Ishikawa (cell line): ENCODE measurements around the gene SLC16A2.

Experiments used
- CEBPB ChIP-seq: IDR thresholded peaks from 2 replicates; pipeline ENCODE4 v1.6.1; 2012
- CREB1 ChIP-seq: IDR thresholded peaks from 2 replicates; pipeline ENCODE4 v1.6.1; 2012; ENCODE audit warnings: low read depth
- EGR1 ChIP-seq: IDR thresholded peaks from 2 replicates; pipeline ENCODE4 v1.6.1; 2012
- EP300 ChIP-seq: IDR thresholded peaks from 2 replicates; pipeline ENCODE4 v1.6.1; 2012; ENCODE audit warnings: borderline replicate concordance
- FOXM1 ChIP-seq: IDR thresholded peaks from 2 replicates; pipeline ENCODE4 v1.6.1; 2012; ENCODE audit warnings: low read depth, borderline replicate concordance
- NFIC ChIP-seq: IDR thresholded peaks from 2 replicates; pipeline ENCODE4 v1.6.1; 2012
- RAD21 ChIP-seq: IDR thresholded peaks from 2 replicates; pipeline ENCODE4 v1.6.1; 2012; ENCODE audit warnings: low read depth
- TAF1 ChIP-seq: IDR thresholded peaks from 2 replicates; pipeline ENCODE4 v1.6.1; 2012; ENCODE audit warnings: low read depth, mild to moderate bottlenecking
- TCF12 ChIP-seq: IDR thresholded peaks from 2 replicates; pipeline ENCODE4 v1.6.1; 2012; ENCODE audit warnings: low read depth
- TEAD4 ChIP-seq: IDR thresholded peaks from 2 replicates; pipeline ENCODE4 v1.6.1; 2012
- YY1 ChIP-seq: IDR thresholded peaks from 2 replicates; pipeline ENCODE4 v1.6.1; 2012; ENCODE audit warnings: low read depth
- ZBTB7A ChIP-seq: IDR thresholded peaks from 2 replicates; pipeline ENCODE4 v1.6.1; 2012; ENCODE audit warnings: low read depth
- TF ChIP-seq, protein P1 (sequence below): IDR thresholded peaks from 2 replicates; pipeline ENCODE4 v1.6.1; 2012; ENCODE audit warnings: low read depth, mild to moderate bottlenecking
- TF ChIP-seq, protein P2 (sequence below): IDR thresholded peaks from 2 replicates; pipeline ENCODE4 v1.6.1; 2012
- TF ChIP-seq, protein P3 (sequence below): IDR thresholded peaks from 2 replicates; pipeline ENCODE4 v1.6.1; 2012

Gene SLC16A2

DNA sequence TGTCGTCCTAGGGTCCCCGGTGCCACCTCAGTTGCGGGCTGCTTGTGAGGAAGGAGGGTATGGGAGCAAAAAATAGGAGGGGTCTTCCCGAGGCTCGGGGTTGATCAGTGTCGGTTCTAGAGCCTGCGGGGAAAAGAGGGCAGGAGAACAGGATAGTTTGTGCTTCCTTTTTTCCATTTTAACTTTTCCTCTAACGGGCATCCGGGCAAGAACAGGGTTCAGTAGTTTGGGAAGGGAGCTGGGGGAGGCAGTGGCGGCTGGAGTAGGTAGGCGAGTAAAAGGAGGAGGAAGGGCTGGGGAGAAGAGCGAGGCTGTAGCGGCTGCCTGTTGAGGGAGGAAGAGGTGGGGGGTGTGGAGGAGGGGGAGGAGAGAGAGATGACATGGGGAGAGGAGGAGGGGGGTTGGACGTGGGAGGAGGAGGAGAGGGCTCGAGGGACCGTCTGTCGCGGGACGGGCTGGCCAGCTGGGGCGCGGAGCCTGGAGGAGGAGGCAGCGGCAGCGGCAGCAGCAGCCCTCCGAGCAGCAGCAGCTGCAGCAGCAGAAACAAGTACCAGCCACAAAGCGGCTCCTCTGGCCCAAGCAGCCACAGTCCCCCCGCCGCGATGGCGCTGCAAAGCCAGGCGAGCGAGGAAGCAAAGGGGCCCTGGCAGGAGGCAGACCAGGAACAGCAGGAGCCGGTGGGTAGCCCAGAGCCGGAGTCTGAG is at the start of gene SLC16A2:
TSS of gene SLC16A2 (plus strand) at position 458 of the 704 bp plus-strand sequence. CDS start at position 603, 145 bp downstream.
- TF ChIP-seq EP300: no peak
- no peak for TF ChIP-seq TCF12
- TF ChIP-seq, protein P1, sequence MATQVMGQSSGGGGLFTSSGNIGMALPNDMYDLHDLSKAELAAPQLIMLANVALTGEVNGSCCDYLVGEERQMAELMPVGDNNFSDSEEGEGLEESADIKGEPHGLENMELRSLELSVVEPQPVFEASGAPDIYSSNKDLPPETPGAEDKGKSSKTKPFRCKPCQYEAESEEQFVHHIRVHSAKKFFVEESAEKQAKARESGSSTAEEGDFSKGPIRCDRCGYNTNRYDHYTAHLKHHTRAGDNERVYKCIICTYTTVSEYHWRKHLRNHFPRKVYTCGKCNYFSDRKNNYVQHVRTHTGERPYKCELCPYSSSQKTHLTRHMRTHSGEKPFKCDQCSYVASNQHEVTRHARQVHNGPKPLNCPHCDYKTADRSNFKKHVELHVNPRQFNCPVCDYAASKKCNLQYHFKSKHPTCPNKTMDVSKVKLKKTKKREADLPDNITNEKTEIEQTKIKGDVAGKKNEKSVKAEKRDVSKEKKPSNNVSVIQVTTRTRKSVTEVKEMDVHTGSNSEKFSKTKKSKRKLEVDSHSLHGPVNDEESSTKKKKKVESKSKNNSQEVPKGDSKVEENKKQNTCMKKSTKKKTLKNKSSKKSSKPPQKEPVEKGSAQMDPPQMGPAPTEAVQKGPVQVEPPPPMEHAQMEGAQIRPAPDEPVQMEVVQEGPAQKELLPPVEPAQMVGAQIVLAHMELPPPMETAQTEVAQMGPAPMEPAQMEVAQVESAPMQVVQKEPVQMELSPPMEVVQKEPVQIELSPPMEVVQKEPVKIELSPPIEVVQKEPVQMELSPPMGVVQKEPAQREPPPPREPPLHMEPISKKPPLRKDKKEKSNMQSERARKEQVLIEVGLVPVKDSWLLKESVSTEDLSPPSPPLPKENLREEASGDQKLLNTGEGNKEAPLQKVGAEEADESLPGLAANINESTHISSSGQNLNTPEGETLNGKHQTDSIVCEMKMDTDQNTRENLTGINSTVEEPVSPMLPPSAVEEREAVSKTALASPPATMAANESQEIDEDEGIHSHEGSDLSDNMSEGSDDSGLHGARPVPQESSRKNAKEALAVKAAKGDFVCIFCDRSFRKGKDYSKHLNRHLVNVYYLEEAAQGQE: no peak
- no peak for TF ChIP-seq RAD21
- no peak for TF ChIP-seq TAF1
- TF ChIP-seq, protein P2, sequence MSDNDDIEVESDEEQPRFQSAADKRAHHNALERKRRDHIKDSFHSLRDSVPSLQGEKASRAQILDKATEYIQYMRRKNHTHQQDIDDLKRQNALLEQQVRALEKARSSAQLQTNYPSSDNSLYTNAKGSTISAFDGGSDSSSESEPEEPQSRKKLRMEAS: no peak
- TF ChIP-seq ZBTB7A: no peak
- TF ChIP-seq CREB1: no peak
- TF ChIP-seq YY1: no peak
- TF ChIP-seq TEAD4: no peak
- TF ChIP-seq, protein P3, sequence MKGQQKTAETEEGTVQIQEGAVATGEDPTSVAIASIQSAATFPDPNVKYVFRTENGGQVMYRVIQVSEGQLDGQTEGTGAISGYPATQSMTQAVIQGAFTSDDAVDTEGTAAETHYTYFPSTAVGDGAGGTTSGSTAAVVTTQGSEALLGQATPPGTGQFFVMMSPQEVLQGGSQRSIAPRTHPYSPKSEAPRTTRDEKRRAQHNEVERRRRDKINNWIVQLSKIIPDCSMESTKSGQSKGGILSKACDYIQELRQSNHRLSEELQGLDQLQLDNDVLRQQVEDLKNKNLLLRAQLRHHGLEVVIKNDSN: no peak
- TF ChIP-seq NFIC: no peak
- TF ChIP-seq EGR1: no peak
- TF ChIP-seq CEBPB: no peak
- no peak for TF ChIP-seq FOXM1

DNA sequence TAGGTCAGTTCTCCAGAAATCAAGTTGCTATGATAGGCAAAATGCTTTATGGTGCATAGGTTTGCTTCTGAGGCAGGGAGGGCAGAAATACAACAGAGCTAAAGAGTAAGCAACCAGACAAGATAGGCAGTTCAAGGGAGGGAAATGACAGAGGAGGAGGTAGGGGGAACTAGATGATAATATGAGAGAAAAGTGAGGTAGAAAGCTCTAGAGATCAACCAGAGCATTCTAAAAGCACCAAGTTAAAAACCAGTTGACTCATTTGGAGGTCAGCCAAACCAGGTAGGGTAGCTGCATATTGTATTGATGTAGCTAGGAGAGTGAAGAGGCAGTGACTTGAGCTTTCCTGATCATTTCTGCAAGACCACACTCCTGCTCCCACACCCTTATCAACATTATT is 49.0 kb upstream of the SLC16A2 start:
- TF ChIP-seq, protein P1: no peak
- TF ChIP-seq TCF12 (no peak), EGR1 (no peak), CREB1 (no peak), NFIC (no peak), YY1 (no peak), RAD21 (no peak), CEBPB (no peak), EP300 (no peak), TEAD4 (no peak), ZBTB7A (no peak), FOXM1 (no peak), TAF1 (no peak)
- TF ChIP-seq, protein P3: no peak
- TF ChIP-seq, protein P2: no peak

DNA sequence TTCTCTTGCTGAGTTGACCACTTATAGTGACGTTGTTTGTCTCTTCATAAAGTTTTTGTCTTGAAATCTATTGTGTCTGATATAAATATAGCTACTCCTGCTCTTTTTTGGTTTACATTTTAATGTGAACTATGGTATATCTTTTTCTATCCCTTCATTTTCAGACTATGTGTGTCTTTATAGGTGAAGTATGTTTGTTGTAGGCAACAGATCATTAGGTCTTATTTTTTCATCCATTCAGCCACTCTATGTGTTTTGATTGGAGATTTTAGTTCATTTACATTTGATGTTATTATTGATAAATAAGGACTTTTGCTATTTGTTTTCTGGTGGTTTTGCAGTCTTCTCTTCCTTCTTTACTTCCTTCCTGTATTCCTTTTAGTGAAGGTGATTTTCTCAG is 44.0 kb upstream of the SLC16A2 start:
- TF ChIP-seq, protein P1: no peak
- TF ChIP-seq, protein P3: no peak
- TF ChIP-seq FOXM1: no peak
- TF ChIP-seq CREB1: no peak
- no peak for TF ChIP-seq EP300

DNA sequence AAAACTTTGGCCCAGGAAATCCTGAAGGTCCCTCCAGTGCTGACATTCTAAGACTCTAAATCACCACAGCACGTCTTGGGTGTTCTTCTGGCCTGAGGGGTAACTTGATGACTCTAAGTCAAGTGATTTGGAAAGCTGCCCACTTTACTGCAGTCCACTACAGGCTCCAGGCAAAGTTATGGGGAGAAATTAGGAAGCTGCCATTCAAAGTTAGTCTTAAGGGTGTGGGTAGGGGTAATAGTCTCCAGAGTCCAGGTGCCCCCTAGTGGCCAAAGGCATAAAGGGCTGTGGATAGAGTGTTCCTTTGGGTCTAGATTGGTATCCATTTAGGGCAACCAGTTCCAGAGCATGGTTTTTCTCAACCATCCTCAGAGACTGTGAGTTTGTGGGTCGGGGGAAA is 38.7 kb upstream of the SLC16A2 start:
- peak; percentile 58; the same call in 1 of the 2 replicates for TF ChIP-seq RAD21
- TF ChIP-seq TAF1: no peak
- no peak for TF ChIP-seq EP300
